AG09319 (cell line): ENCODE data around the gene PLAU.

Source experiments
- DNase-seq: peaks from one replicate; pipeline ENCODE4 v3.0.0-alpha.2; 2010; ENCODE audit warnings: low read depth; ENCODE audit errors: extremely low read depth
- CTCF ChIP-seq: IDR thresholded peaks from 2 replicates; pipeline ENCODE4 v1.5.1; 2011; ENCODE audit warnings: low read depth, mild to moderate bottlenecking, inconsistent platforms, low read length, moderate library complexity

PLAU gene

DNA sequence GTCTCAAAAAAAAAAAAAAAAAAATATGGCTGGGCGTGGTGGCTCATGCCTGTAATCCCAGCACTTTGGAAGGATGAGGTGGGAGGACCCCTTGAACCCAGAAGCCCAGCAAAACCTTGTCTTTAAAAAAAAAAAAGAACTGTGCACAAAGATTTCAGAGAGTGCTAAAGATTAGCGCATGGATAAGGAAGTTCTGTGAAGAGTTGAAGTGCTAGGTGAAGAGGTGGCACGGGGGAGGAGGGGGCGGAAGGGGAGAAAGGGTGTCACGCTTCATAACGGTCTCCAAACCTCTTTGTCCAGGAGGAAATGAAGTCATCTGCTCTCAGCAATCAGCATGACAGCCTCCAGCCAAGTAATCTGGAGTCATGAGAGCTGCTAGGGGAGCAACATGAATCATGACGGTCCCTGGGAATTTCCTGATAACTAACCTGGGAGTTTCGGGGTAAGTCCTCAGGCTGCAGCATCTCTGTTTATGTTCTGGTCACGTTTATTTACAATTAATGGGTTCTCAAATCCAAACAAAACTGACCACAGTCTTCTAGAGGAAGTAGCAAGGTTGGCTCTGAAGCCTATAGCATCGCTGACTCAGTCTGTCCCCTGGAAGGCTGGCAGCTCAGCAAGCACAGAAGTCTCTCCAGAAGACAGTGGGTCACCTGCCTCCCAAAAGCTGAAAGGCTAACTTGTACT lies 1.9 kb upstream of the PLAU start:
- DNase-seq: peak; percentile 96
- no peak for TF ChIP-seq CTCF

DNA sequence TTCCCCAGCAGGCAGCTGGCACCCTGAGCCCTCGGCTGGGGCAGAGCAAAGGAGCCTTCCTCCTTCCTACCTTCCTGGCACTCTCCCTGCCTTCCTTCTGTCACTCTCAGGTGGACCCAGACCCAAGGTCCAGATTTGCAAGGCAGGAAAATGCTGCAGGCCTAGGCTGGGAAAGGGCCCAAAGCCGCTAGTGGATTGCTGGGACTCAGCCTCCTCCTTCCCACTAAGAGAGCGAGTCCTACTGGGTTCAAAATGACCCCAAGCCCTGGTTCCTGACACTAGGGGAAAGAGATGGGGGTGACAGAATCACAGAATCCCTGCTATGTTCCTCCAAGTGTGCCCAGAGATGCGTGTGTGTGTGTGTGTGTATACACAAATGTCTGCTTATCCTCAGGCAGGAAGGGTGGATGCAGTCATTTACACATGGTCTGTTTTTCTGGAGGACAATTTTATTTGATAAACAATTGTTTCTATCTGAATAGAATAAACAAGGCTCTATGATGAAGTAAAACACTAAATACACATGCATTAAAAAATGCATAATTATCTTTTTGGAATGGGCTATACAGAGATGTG lies 1.3 kb upstream of the PLAU start:
- TF ChIP-seq CTCF: no peak
- no peak for DNase-seq

- no peak for TF ChIP-seq CTCF
- no peak for DNase-seq
Observed at GRCh38 chr10:73910401-73910763, 550 bp upstream of the PLAU start.

DNA sequence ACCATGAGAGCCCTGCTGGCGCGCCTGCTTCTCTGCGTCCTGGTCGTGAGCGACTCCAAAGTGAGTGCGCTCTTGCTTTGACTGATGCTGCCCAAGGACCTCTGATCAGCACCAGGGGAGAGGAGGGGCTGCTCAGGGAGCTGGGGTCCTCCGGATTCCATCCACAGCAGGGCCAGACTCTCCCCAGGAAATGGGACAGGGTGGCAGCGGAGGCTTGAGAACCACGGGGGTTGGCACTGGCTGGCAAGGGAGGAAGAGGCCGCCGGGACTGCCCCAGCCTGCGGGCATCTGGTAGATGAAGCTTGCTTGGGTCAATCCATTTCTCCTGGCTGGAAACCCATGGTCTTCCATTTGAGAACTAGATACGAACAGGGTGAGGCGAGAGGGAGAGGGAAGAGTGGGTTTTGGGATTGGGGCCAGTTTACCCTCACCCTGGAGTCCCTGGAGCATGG lies 647 bp downstream of the PLAU start:
- no peak for TF ChIP-seq CTCF
- no peak for DNase-seq

GRCh38 chr10:73914036-73914435 lies 3.1 kb downstream of the PLAU start:
- DNase-seq: no peak

DNA sequence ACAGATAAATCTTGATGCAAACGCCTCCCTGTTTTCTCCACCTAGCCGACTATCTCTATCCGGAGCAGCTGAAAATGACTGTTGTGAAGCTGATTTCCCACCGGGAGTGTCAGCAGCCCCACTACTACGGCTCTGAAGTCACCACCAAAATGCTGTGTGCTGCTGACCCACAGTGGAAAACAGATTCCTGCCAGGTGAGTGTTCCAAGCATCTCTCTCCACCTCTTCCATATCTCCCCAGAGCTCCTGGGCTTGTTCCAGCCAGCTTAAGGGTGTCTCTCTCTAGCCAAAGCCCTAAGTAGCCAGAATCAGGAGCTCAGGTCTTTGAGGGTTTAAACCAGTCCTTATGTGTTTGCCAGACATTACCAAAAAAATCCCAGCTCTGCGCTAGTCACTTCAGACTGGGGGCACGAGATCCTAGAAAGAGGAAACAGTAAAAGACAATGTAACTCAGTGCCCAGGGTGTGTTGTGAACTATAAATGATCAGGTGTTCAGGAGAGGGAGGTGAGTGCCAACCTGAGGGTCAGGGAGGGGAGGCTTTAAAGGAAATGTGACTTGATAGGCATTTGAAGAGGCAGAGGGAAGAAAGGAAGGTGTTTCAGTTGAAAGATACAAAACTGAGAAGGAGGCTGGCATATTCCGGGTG lies 4.4 kb downstream of the PLAU start:
- no peak for DNase-seq
- TF ChIP-seq CTCF: no peak

More at GRCh38 chr10:73914036-73914435, 3.1 kb downstream of the PLAU start:
- no peak for TF ChIP-seq CTCF

DNA sequence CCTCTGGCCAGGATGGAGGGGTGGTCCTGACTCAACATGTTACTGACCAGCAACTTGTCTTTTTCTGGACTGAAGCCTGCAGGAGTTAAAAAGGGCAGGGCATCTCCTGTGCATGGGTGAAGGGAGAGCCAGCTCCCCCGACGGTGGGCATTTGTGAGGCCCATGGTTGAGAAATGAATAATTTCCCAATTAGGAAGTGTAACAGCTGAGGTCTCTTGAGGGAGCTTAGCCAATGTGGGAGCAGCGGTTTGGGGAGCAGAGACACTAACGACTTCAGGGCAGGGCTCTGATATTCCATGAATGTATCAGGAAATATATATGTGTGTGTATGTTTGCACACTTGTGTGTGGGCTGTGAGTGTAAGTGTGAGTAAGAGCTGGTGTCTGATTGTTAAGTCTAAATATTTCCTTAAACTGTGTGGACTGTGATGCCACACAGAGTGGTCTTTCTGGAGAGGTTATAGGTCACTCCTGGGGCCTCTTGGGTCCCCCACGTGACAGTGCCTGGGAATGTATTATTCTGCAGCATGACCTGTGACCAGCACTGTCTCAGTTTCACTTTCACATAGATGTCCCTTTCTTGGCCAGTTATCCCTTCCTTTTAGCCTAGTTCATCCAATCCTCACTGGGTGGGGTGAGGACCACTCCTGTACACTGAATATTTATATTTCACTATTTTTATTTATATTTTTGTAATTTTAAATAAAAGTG lies 6.0 kb downstream of the PLAU start:
- no peak for DNase-seq
- no peak for TF ChIP-seq CTCF
